HepG2 (cell line): ENCODE data around the gene NCOA5. TPM values are rescaled to one million over a fixed set of nuclear protein-coding genes. Genes with fewer than 3 reads are reported as not detected.

Experiments used
- CENPX ChIP-seq: sonication (generic); formaldehyde crosslinking; IDR thresholded peaks from 2 replicates; pipeline ENCODE4 v1.9.0; 2021; ENCODE audit warnings: mild to moderate bottlenecking, missing genetic modification reagents, moderate library complexity
- ERF ChIP-seq: IDR thresholded peaks from 2 replicates; pipeline ENCODE4 v1.6.1; 2018; ENCODE audit warnings: missing biosample characterization, missing genetic modification reagents
- HDAC2 ChIP-seq: sonication (generic); formaldehyde crosslinking; IDR thresholded peaks from 2 replicates; pipeline ENCODE4 v1.4.0; 2020; ENCODE audit warnings: missing genetic modification reagents
- HMGXB4 ChIP-seq, 2 experiments: sonication (generic) in 1 of 2; formaldehyde crosslinking in 1 of 2; IDR thresholded peaks; 2 replicates each; pipeline versions ENCODE4 v1.4.0 to v1.6.1; 2018 to 2020; ENCODE audit warnings: missing genetic modification reagents in 2 of 2, borderline replicate concordance in 1 of 2, low read depth in 1 of 2, mild to moderate bottlenecking in 1 of 2, missing biosample characterization in 1 of 2
- IRF9 ChIP-seq: sonication (generic); formaldehyde crosslinking; IDR thresholded peaks from 2 replicates; pipeline ENCODE4 v1.8.0; 2022; ENCODE audit warnings: missing genetic modification reagents, mild to moderate bottlenecking, borderline replicate concordance
- ISL2 ChIP-seq: sonication (generic); formaldehyde crosslinking; IDR thresholded peaks from 2 replicates; pipeline ENCODE4 v1.5.0; 2020; ENCODE audit warnings: missing genetic modification reagents
- KAT7 ChIP-seq: IDR thresholded peaks from 2 replicates; pipeline ENCODE4 v1.6.1; 2018; ENCODE audit warnings: borderline replicate concordance, missing compliant biosample characterization
- KDM3A ChIP-seq: IDR thresholded peaks from 2 replicates; pipeline ENCODE4 v1.6.1; 2018; ENCODE audit warnings: low read depth, missing compliant biosample characterization
- MAX ChIP-seq: IDR thresholded peaks from 2 replicates; pipeline ENCODE4 v1.6.1; 2012; ENCODE audit warnings: inconsistent platforms
- MXD4 ChIP-seq: IDR thresholded peaks from 2 replicates; pipeline ENCODE4 v1.6.1; 2016; ENCODE audit warnings: mild to moderate bottlenecking, missing biosample characterization, missing genetic modification reagents
- NFE2L1 ChIP-seq: sonication (generic); formaldehyde crosslinking; IDR thresholded peaks from 2 replicates; pipeline ENCODE4 v1.4.0; 2020; ENCODE audit warnings: missing genetic modification reagents, mild to moderate bottlenecking, borderline replicate concordance
- PHF21A ChIP-seq: sonication (generic); formaldehyde crosslinking; IDR thresholded peaks from 2 replicates; pipeline ENCODE4 v1.5.0; 2020; ENCODE audit warnings: mild to moderate bottlenecking, missing genetic modification reagents
- PREB ChIP-seq: sonication (generic); formaldehyde crosslinking; IDR thresholded peaks from 2 replicates; pipeline ENCODE4 v1.4.0; 2020; ENCODE audit warnings: missing genetic modification reagents
- RBM39 ChIP-seq: fragments of 200-400 bp; formaldehyde crosslinking; IDR thresholded peaks from one replicate; pipeline ENCODE4 v1.6.1; 2018; ENCODE audit warnings: antibody characterized with exemption, mild to moderate bottlenecking, low read depth, low read length; ENCODE audit not compliant: poor library complexity, severe bottlenecking
- TRIM22 ChIP-seq: fragments of 450-650 bp; IDR thresholded peaks from 2 replicates; pipeline ENCODE4 v1.6.1; 2017
- XBP1 ChIP-seq: sonication (generic); formaldehyde crosslinking; IDR thresholded peaks from 2 replicates; pipeline ENCODE4 v1.5.0; 2020; ENCODE audit warnings: missing genetic modification reagents
- ZBED4 ChIP-seq: sonication (generic); formaldehyde crosslinking; IDR thresholded peaks from 2 replicates; pipeline ENCODE4 v1.4.0; 2020; ENCODE audit warnings: missing genetic modification reagents, borderline replicate concordance
- ZNF235 ChIP-seq: sonication (generic); formaldehyde crosslinking; IDR thresholded peaks from 2 replicates; pipeline ENCODE4 v1.8.1; 2023; ENCODE audit warnings: mild to moderate bottlenecking, missing genetic modification reagents, borderline replicate concordance
- ZNF431 ChIP-seq: sonication (generic); formaldehyde crosslinking; IDR thresholded peaks from 2 replicates; pipeline ENCODE4 v1.9.0; 2022; ENCODE audit warnings: missing genetic modification reagents, low read depth, mild to moderate bottlenecking, borderline replicate concordance
- polyA plus RNA-seq, 8 experiments: library from polyadenylated mRNA; depleted of rRNA in 3 of 8; stranded (reverse) in 7 of 8; unstranded in 1 of 8; fragments of >200 nt; fragmentation: Illumina TruSeq in 4 of 8; extraction: Trizol in 4 of 8; gene quantifications; 2 replicates each; pipeline versions ENCODE4 v1.2.1 to v1.2.3, GENCODE V29; 2011 to 2016; ENCODE audit warnings: low read depth in 4 of 8, missing spikeins in 1 of 8, mixed read lengths in 1 of 8; ENCODE audit not compliant: insufficient read depth in 1 of 8
- total RNA-seq, 5 experiments: library from RNA; depleted of rRNA; stranded (reverse); fragments of >200 nt; fragmentation: Illumina TruSeq; extraction: Trizol; gene quantifications; 2 replicates each; pipeline ENCODE4 v1.2.3, GENCODE V29; 2016; ENCODE audit warnings: low read depth in 1 of 5

Gene NCOA5
- total and polyA plus RNA-seq, 2 of the 13 experiments (the other 11 are each of a cell fraction or from before 2014, with no cell fraction given), result 16.5 to 28.4 TPM

- no peak for TF ChIP-seq PREB
- peak; percentile 51; the same call in 1 of the 2 replicates for TF ChIP-seq KDM3A (CRISPR knock-in tag)
- no peak for TF ChIP-seq IRF9 (CRISPR knock-in tag)
- TF ChIP-seq KAT7 (CRISPR knock-in tag), result no peak
- no peak for TF ChIP-seq MAX
- no peak for TF ChIP-seq HDAC2 (CRISPR knock-in tag)
- TF ChIP-seq XBP1 (CRISPR knock-in tag), result no peak
- no peak for TF ChIP-seq MXD4 (CRISPR knock-in tag)
- no peak for TF ChIP-seq ZNF235 (CRISPR knock-in tag)
- TF ChIP-seq ZNF431 (CRISPR knock-in tag), result peak; percentile 27; the same call in 1 of the 2 replicates
- no peak for TF ChIP-seq NFE2L1 (CRISPR knock-in tag)
- TF ChIP-seq ERF (CRISPR knock-in tag), result peak; percentile 22; the same call in 1 of the 2 replicates
- no peak for TF ChIP-seq PHF21A (CRISPR knock-in tag)
- TF ChIP-seq ZBED4 (CRISPR knock-in tag), result no peak
- TF ChIP-seq CENPX (CRISPR knock-in tag), result no peak
- TF ChIP-seq HMGXB4 (CRISPR knock-in tag; IDR thresholded peaks at IDR 0.05; ENCODE audit: borderline replicate concordance in 1 of 2, low read depth in 1 of 2), result peak; percentile 41 to 43; a peak in 1 of 4 replicates
- no peak for TF ChIP-seq TRIM22
- TF ChIP-seq ISL2 (CRISPR knock-in tag), result peak; percentile 52; the same call in 1 of the 2 replicates
- no peak for TF ChIP-seq RBM39
These were observed 43.0 kb upstream of the NCOA5 start (continued) for GRCh38 chr20:46132705-46133120.
